Suprapubic skin (tissue), 4 donors: ENCODE measurements around the gene ERC2. TPM values are rescaled to one million over a fixed set of nuclear protein-coding genes. Genes with fewer than 3 reads are reported as not detected.

Experiments
- DNase-seq, 2 donors: peaks; one replicate each; pipeline ENCODE4 v3.0.0-alpha.2; 2019; ENCODE audit warnings: low spot score in 2 of 2
- H3K27ac ChIP-seq: fragments of 200-600 bp; sonication (generic); one replicate; pipeline ENCODE4 v1.5.1; 2019
- H3K27me3 ChIP-seq: fragments of 200-600 bp; sonication (generic); one replicate; pipeline ENCODE4 v1.5.1; 2019
- H3K36me3 ChIP-seq: fragments of 200-600 bp; sonication (generic); one replicate; pipeline ENCODE4 v1.5.1; 2019
- H3K4me1 ChIP-seq: fragments of 200-600 bp; sonication (generic); one replicate; pipeline ENCODE4 v1.5.1; 2019
- H3K4me3 ChIP-seq: fragments of 200-600 bp; sonication (generic); one replicate; pipeline ENCODE4 v1.5.1; 2019; ENCODE audit warnings: mild to moderate bottlenecking
- H3K9me3 ChIP-seq: fragments of 200-600 bp; sonication (generic); one replicate; pipeline ENCODE4 v1.5.1; 2019
- CTCF ChIP-seq, 2 donors: fragments of 200-600 bp in 1 of 2; fragments of 450-650 bp in 1 of 2; sonication (generic) in 1 of 2; IDR thresholded peaks; one replicate each; pipeline ENCODE4 v1.5.1; 2016 to 2019; ENCODE audit warnings: antibody characterized with exemption in 2 of 2, mild to moderate bottlenecking in 1 of 2, moderate library complexity in 1 of 2
- EP300 ChIP-seq: sonication (generic); formaldehyde crosslinking; IDR thresholded peaks from one replicate; pipeline ENCODE4 v1.6.1; 2017; ENCODE audit warnings: antibody characterized with exemption
- POLR2A ChIP-seq, 2 donors: fragments of 450-650 bp; IDR thresholded peaks; one replicate each; pipeline ENCODE4 v1.6.1; 2017; ENCODE audit warnings: antibody characterized with exemption in 2 of 2, mild to moderate bottlenecking in 2 of 2, moderate library complexity in 2 of 2
- POLR2AphosphoS5 ChIP-seq, 3 donors: sonication (generic); formaldehyde crosslinking; IDR thresholded peaks; one replicate each; pipeline ENCODE4 v1.6.1; 2017; ENCODE audit warnings: antibody characterized with exemption in 3 of 3
- WGBS: methylation state at CpG from one replicate; pipeline ENCODE4 v1.1.5; 2018; 5-methylcytosine and 5-hydroxymethylcytosine counted together
- total RNA-seq, 4 donors: library from RNA; depleted of rRNA; stranded (reverse); fragments of >200 nt; gene quantifications; one replicate each; pipeline ENCODE4 v1.1.0, GENCODE V29; 2016

The ERC2 gene
- total RNA-seq, 4 donors from 2014 or later, result 0.21 TPM; not detected in 3

GRCh38 chr3:55770077-55770476, 698.2 kb downstream of the ERC2 start:
- 81% methylated on average over 1 of the region's 1 CpG for WGBS
- H3K27me3 ChIP-seq, result no peaks in the 10 kb centered on the region
- no peaks in the 10 kb centered on the region for H3K4me1 ChIP-seq
- TF ChIP-seq POLR2A (IDR thresholded peaks at IDR 0.05) (no peak), EP300 (no peak), CTCF (IDR thresholded peaks at IDR 0.05) (no peak), POLR2AphosphoS5 (IDR thresholded peaks at IDR 0.05) (no peak)
- no peak for DNase-seq
- H3K9me3 ChIP-seq, result no peaks in the 10 kb centered on the region
- H3K36me3 ChIP-seq, result no peaks in the 10 kb centered on the region
- H3K27ac ChIP-seq, result no peak overlapping the region
- no peak overlapping the region for H3K4me3 ChIP-seq

GRCh38 chr3:55766753-55767152, 701.5 kb downstream of the ERC2 start:
- no peak overlapping the region for H3K27ac ChIP-seq
- H3K4me3 ChIP-seq, result no peak overlapping the region
- WGBS, result 43% methylated on average over 1 of the region's 1 CpG
- no peaks in the 10 kb centered on the region for H3K27me3 ChIP-seq
- no peaks in the 10 kb centered on the region for H3K9me3 ChIP-seq
- H3K4me1 ChIP-seq, result no peaks in the 10 kb centered on the region
- DNase-seq, result no peak
- no peaks in the 10 kb centered on the region for H3K36me3 ChIP-seq
- TF ChIP-seq EP300 (no peak), CTCF (IDR thresholded peaks at IDR 0.05) (no peak), POLR2A (IDR thresholded peaks at IDR 0.05) (no peak), POLR2AphosphoS5 (IDR thresholded peaks at IDR 0.05) (no peak)

GRCh38 chr3:55765906-55766701, 702.2 kb downstream of the ERC2 start:
- no peak for DNase-seq
- TF ChIP-seq POLR2AphosphoS5 (IDR thresholded peaks at IDR 0.05) (no peak), POLR2A (IDR thresholded peaks at IDR 0.05) (no peak), EP300 (no peak), CTCF (IDR thresholded peaks at IDR 0.05) (no peak)
- Histone ChIP-seq H3K27ac (no peak overlapping the region), H3K4me1 (no peaks in the 10 kb centered on the region), H3K9me3 (no peaks in the 10 kb centered on the region), H3K36me3 (no peaks in the 10 kb centered on the region), H3K27me3 (no peaks in the 10 kb centered on the region), H3K4me3 (no peak overlapping the region)
- WGBS, result 87% methylated on average over 7 of the region's 7 CpGs

- TF ChIP-seq CTCF (IDR thresholded peaks at IDR 0.05), result no peak
- TF ChIP-seq POLR2A (IDR thresholded peaks at IDR 0.05), result no peak
- no peak for TF ChIP-seq POLR2AphosphoS5 (IDR thresholded peaks at IDR 0.05)
- TF ChIP-seq EP300, result no peak
- Histone ChIP-seq H3K36me3 (no peaks in the 10 kb centered on the region), H3K4me1 (no peaks in the 10 kb centered on the region), H3K27me3 (no peaks in the 10 kb centered on the region), H3K4me3 (no peak overlapping the region), H3K9me3 (no peaks in the 10 kb centered on the region), H3K27ac (no peak overlapping the region)
- no peak for DNase-seq
- 85% methylated on average over 7 of the region's 7 CpGs for WGBS
Observed at GRCh38 chr3:55765398-55765797, 702.9 kb downstream of the ERC2 start.

GRCh38 chr3:55756976-55757375, 711.3 kb downstream of the ERC2 start:
- WGBS, result 83% methylated on average over 2 of the region's 2 CpGs

More at GRCh38 chr3:55756976-55757375, 711.3 kb downstream of the ERC2 start:
- H3K4me3 ChIP-seq, result no peak overlapping the region
- peaks cover 11% of the 10 kb centered on the region for H3K27me3 ChIP-seq
- DNase-seq, result no peak
- no peak overlapping the region for H3K27ac ChIP-seq
- no peaks in the 10 kb centered on the region for H3K9me3 ChIP-seq
- TF ChIP-seq POLR2AphosphoS5 (IDR thresholded peaks at IDR 0.05) (no peak), POLR2A (IDR thresholded peaks at IDR 0.05) (no peak), CTCF (IDR thresholded peaks at IDR 0.05) (no peak), EP300 (no peak)
- no peaks in the 10 kb centered on the region for H3K4me1 ChIP-seq
- no peaks in the 10 kb centered on the region for H3K36me3 ChIP-seq
